CD14-positive monocyte (primary cell): ENCODE results near the gene MRLN. TPM values are rescaled to one million over a fixed set of nuclear protein-coding genes. Genes with fewer than 3 reads are reported as not detected.

Experiments
- DNase-seq, 3 donors: peaks; one replicate each; pipeline ENCODE4 v3.0.0-alpha.2; 2011 to 2022
- H2AFZ ChIP-seq: 2 replicates; pipeline ENCODE4 v1.6.0; 2012; ENCODE audit warnings: mild to moderate bottlenecking, low read depth, low read length, inconsistent platforms; ENCODE audit not compliant: insufficient read depth, poor library complexity, severe bottlenecking
- H3K27ac ChIP-seq, 2 donors: 1 replicate in 1 of 2; 2 replicates in 1 of 2; pipeline ENCODE4 v1.5.1; 2012 to 2013; ENCODE audit warnings: low read length in 2 of 2, control low read depth in 1 of 2, inconsistent platforms in 1 of 2, low read depth in 1 of 2, mild to moderate bottlenecking in 1 of 2
- H3K27me3 ChIP-seq, 2 donors: one replicate each; pipeline versions ENCODE4 v1.6.0 to v1.6.1; 2011 to 2013; ENCODE audit warnings: low read length in 2 of 2; ENCODE audit not compliant: control insufficient read depth in 2 of 2, insufficient read depth in 2 of 2
- H3K36me3 ChIP-seq, 2 donors: replicated peaks in 1 of 2; 1 replicate in 1 of 2; 2 replicates in 1 of 2; pipeline versions ENCODE4 v1.5.1 to v1.6.1; 2012 to 2013; ENCODE audit warnings: low read length in 2 of 2, control low read depth in 1 of 2, inconsistent platforms in 1 of 2, mild to moderate bottlenecking in 1 of 2; ENCODE audit not compliant: insufficient read depth in 2 of 2, control insufficient read depth in 1 of 2
- H3K4me1 ChIP-seq, 2 donors: 1 replicate in 1 of 2; 2 replicates in 1 of 2; pipeline versions ENCODE4 v1.5.1 to v1.6.1; 2012 to 2013; ENCODE audit warnings: low read length in 2 of 2, control low read depth in 1 of 2, inconsistent platforms in 1 of 2, mild to moderate bottlenecking in 1 of 2, moderate library complexity in 1 of 2; ENCODE audit not compliant: insufficient read depth in 2 of 2, control insufficient read depth in 1 of 2
- H3K4me2 ChIP-seq: replicated peaks from 2 replicates; pipeline ENCODE3; 2012; ENCODE audit warnings: low read length, moderate library complexity, mild to moderate bottlenecking; ENCODE audit not compliant: poor library complexity, severe bottlenecking; ENCODE audit errors: extremely low read depth
- H3K4me3 ChIP-seq, 3 experiments: fragments of 200-600 bp in 1 of 3; sonication (generic) in 1 of 3; replicated peaks in 1 of 3; 1 replicate in 2 of 3; 2 replicates in 1 of 3; pipeline ENCODE4 v1.5.1; 2011 to 2013; ENCODE audit warnings: low read length in 3 of 3, mild to moderate bottlenecking in 3 of 3, control low read depth in 2 of 3, low read depth in 2 of 3, inconsistent platforms in 1 of 3, moderate library complexity in 1 of 3
- H3K79me2 ChIP-seq: 2 replicates; pipeline ENCODE4 v1.6.0; 2012; ENCODE audit warnings: mild to moderate bottlenecking, control low read depth, inconsistent platforms, low read length, moderate library complexity; ENCODE audit not compliant: insufficient read depth
- H3K9ac ChIP-seq: 2 replicates; pipeline ENCODE4 v1.6.0; 2017; ENCODE audit warnings: low read length, mild to moderate bottlenecking; ENCODE audit not compliant: insufficient read depth, poor library complexity, severe bottlenecking
- H3K9me3 ChIP-seq, 2 donors: replicated peaks in 1 of 2; 1 replicate in 1 of 2; 2 replicates in 1 of 2; pipeline versions ENCODE4 v1.5.1 to v1.6.1; 2012 to 2013; ENCODE audit warnings: low read length in 2 of 2, control low read depth in 1 of 2; ENCODE audit not compliant: control insufficient read depth in 1 of 2, insufficient read depth in 1 of 2
- H4K20me1 ChIP-seq: 2 replicates; pipeline ENCODE4 v1.6.0; 2012; ENCODE audit warnings: mild to moderate bottlenecking, low read length, control low read depth, moderate library complexity; ENCODE audit not compliant: insufficient read depth
- H3K27ac Mint-ChIP-seq, 7 donors: one replicate each; pipeline ENCODE4 v1.8.0; 2020; ENCODE audit warnings: mild to moderate bottlenecking in 7 of 7, mixed read lengths in 7 of 7, moderate library complexity in 6 of 7, inconsistent platforms in 2 of 7
- H3K27me3 Mint-ChIP-seq, 3 donors: one replicate each; pipeline ENCODE4 v1.8.0; 2021 to 2022; ENCODE audit warnings: low read depth in 3 of 3, mild to moderate bottlenecking in 3 of 3, mixed read lengths in 3 of 3, moderate library complexity in 3 of 3, inconsistent platforms in 1 of 3
- H3K36me3 Mint-ChIP-seq, 2 donors: one replicate each; pipeline ENCODE4 v1.8.0; 2020; ENCODE audit warnings: mixed read lengths in 2 of 2, inconsistent platforms in 1 of 2, mild to moderate bottlenecking in 1 of 2
- H3K4me1 Mint-ChIP-seq: one replicate; pipeline ENCODE4 v1.8.0; 2020; ENCODE audit warnings: mild to moderate bottlenecking, mixed read lengths
- H3K4me3 Mint-ChIP-seq, 2 donors: one replicate each; pipeline ENCODE4 v1.8.0; 2020; ENCODE audit warnings: mild to moderate bottlenecking in 2 of 2, mixed read lengths in 2 of 2, moderate library complexity in 1 of 2
- H3K9me3 Mint-ChIP-seq, 7 donors: one replicate each; pipeline ENCODE4 v1.8.0; 2020 to 2022; ENCODE audit warnings: mixed read lengths in 7 of 7, mild to moderate bottlenecking in 6 of 7, moderate library complexity in 6 of 7, inconsistent platforms in 2 of 7
- WGBS: methylation state at CpG from one replicate; pipeline ENCODE4 v1.1.5; 2013; ENCODE audit warnings: missing lambda C conversion rate; ENCODE audit not compliant: insufficient coverage; 5-methylcytosine and 5-hydroxymethylcytosine counted together
- intact Hi-C, 2 donors: fragments of 100-400 bp; cut with micrococcal nuclease; formaldehyde crosslinking; loops; one replicate each; pipeline versions ENCODE4 v1.15.0 to v1.15.1; 2023
- polyA minus RNA-seq: library from RNA; depleted of rRNA, polyadenylated mRNA; stranded (reverse); fragments of >200 nt; gene quantifications from 2 replicates; pipeline ENCODE4 v1.2.3, GENCODE V29; 2012
- polyA plus RNA-seq, 3 donors: library from polyadenylated mRNA; depleted of rRNA in 1 of 3; unstranded in 2 of 3; stranded (reverse) in 1 of 3; fragments of 300-500 nt in 2 of 3; fragments of >200 nt in 1 of 3; fragmentation: Illumina TruSeq in 2 of 3; gene quantifications; 1 replicate in 2 of 3; 2 replicates in 1 of 3; pipeline ENCODE4 v1.2.3, GENCODE V29; 2012 to 2021
- total RNA-seq, 12 experiments: library from RNA in 1 of 12; stranded (reverse) in 1 of 12; fragments of 120-200 nt in 1 of 12; gene quantifications; one replicate each; pipeline ENCODE4 v1.2.4 and lab custom pipeline; 2013 to 2026; ENCODE audit warnings: mixed read lengths in 6 of 12, inconsistent platforms in 1 of 12
- TF ChIP-seq, protein P1 (sequence below): fragments of 200-600 bp; IDR thresholded peaks from one replicate; pipeline ENCODE4 v1.8.0; 2022; ENCODE audit warnings: antibody characterized with exemption, mild to moderate bottlenecking

The MRLN gene
- not detected for total RNA-seq (2013)
- polyA plus RNA-seq = not detected
- polyA minus RNA-seq = not detected in 2 replicates
- total RNA-seq (lab: John Stamatoyannopoulos, UW) = 0 to 2.2 (median 0.03) reads per million in 11 experiments

DNA sequence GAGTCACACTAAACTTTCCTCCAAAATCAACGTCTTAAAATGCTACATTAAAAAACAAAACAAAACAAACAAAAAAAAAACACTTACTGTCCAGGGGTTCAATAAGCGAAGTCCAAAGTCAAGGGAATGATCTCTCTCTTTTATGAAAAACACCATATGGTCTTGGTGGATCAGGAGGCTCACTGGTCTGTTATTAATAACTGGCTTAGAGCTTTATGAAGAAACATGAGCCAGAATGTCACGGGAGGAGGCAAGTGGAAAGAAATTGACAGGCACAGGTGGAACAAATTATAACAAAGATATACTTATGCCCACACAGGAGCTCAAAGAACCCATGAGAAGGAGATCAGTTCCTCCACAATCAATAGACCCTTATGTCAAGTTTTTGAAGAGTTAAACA, at the start of gene MRLN:
TSS of gene MRLN (minus strand) at position 189 of the 400 bp plus-strand sequence.
- H2AFZ ChIP-seq = no peak within 1 kb of the TSS
- H3K9me3 ChIP-seq = no peaks in the 10 kb centered on the region
- H3K4me1 ChIP-seq = no peaks in the 10 kb centered on the region
- Mint-ChIP-seq H3K9me3 (peaks cover 0 to 3% (median 0%) of the 10 kb centered on the region in 7 donors), H3K27ac (no peak within 1 kb of the TSS), H3K4me1 (no peaks in the 10 kb centered on the region), H3K36me3 (no peaks in the 10 kb centered on the region), H3K4me3 (no peak within 1 kb of the TSS), H3K27me3 (peaks cover 0 to 2% (median 0%) of the 10 kb centered on the region in 3 donors)
- intact Hi-C loops = no loop called here
- no peaks in the 10 kb centered on the region for H3K27me3 ChIP-seq
- no peak within 1 kb of the TSS for H3K9ac ChIP-seq
- H3K79me2 ChIP-seq = no peaks in the 10 kb centered on the region
- WGBS = no CpG with 5 or more reads among the region's 3 CpGs
- TF ChIP-seq, protein P1, sequence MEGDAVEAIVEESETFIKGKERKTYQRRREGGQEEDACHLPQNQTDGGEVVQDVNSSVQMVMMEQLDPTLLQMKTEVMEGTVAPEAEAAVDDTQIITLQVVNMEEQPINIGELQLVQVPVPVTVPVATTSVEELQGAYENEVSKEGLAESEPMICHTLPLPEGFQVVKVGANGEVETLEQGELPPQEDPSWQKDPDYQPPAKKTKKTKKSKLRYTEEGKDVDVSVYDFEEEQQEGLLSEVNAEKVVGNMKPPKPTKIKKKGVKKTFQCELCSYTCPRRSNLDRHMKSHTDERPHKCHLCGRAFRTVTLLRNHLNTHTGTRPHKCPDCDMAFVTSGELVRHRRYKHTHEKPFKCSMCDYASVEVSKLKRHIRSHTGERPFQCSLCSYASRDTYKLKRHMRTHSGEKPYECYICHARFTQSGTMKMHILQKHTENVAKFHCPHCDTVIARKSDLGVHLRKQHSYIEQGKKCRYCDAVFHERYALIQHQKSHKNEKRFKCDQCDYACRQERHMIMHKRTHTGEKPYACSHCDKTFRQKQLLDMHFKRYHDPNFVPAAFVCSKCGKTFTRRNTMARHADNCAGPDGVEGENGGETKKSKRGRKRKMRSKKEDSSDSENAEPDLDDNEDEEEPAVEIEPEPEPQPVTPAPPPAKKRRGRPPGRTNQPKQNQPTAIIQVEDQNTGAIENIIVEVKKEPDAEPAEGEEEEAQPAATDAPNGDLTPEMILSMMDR = no peak
- H3K27ac ChIP-seq = no peak within 1 kb of the TSS
- H4K20me1 ChIP-seq = no peaks in the 10 kb centered on the region
- no peak within 1 kb of the TSS for H3K4me2 ChIP-seq
- no peak within 1 kb of the TSS for H3K4me3 ChIP-seq
- H3K36me3 ChIP-seq = no peaks in the 10 kb centered on the region
- no peak for DNase-seq

DNA sequence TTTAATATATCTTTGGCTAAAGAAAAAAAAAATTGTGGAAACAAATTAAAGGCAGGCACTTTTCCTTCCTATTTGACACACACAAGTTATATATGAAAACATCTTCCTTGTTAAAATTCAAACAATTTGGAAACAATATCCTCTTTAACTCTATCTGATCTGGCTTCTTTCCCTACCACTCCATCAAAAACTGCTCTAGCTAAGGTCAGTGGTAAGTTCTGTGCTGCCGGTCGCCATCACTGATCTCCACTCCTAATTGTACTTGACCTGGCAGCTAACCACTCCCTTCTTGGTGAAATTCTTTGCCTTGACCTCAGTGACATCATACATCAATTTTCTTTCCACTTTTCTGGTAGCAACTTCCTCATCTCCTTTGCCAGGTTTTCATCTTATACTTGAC, 47.9 kb upstream of the MRLN start:
- peaks cover 10% of the 10 kb centered on the region for H3K4me1 Mint-ChIP-seq
- no peak overlapping the region for H3K4me2 ChIP-seq
- TF ChIP-seq, protein P1 = no peak
- peaks cover 0 to 4% (median 2%) of the 10 kb centered on the region in 7 donors for H3K9me3 Mint-ChIP-seq
- H3K4me3 Mint-ChIP-seq = no peak overlapping the region
- no peak overlapping the region for H3K9ac ChIP-seq
- H3K9me3 ChIP-seq = no peaks in the 10 kb centered on the region
- peaks cover 77 to 84% of the 10 kb centered on the region in 2 donors for H3K36me3 Mint-ChIP-seq
- H3K27me3 ChIP-seq = no peaks in the 10 kb centered on the region
- peaks cover 0 to 11% of the 10 kb centered on the region in 2 donors for H3K4me1 ChIP-seq
- H3K27ac ChIP-seq = no peak overlapping the region
- H3K36me3 ChIP-seq = peaks cover 64 to 91% of the 10 kb centered on the region in 2 donors
- H2AFZ ChIP-seq = no peak overlapping the region
- no peak overlapping the region for H3K4me3 ChIP-seq
- no peak overlapping the region for H3K27ac Mint-ChIP-seq
- DNase-seq = no peak
- no peaks in the 10 kb centered on the region for H3K79me2 ChIP-seq
- intact Hi-C loops = loop anchor here in 1 of 2 donors (10.0 kb wide), 1 partner anchor 176 kb away; no protein-coding TSS in a partner anchor
- WGBS = 100% methylated on average over 2 of the region's 2 CpGs
- no peaks in the 10 kb centered on the region for H3K27me3 Mint-ChIP-seq
- no peaks in the 10 kb centered on the region for H4K20me1 ChIP-seq
